ENCODE measurements around the gene SECTM1. TPM values are rescaled to one million over a fixed set of nuclear protein-coding genes. Genes with fewer than 3 reads are reported as not detected.

The SECTM1 gene
- total RNA-seq, 4 donors from 2014 or later: 3.3 to 9.5 (median 5.6) TPM

DNA sequence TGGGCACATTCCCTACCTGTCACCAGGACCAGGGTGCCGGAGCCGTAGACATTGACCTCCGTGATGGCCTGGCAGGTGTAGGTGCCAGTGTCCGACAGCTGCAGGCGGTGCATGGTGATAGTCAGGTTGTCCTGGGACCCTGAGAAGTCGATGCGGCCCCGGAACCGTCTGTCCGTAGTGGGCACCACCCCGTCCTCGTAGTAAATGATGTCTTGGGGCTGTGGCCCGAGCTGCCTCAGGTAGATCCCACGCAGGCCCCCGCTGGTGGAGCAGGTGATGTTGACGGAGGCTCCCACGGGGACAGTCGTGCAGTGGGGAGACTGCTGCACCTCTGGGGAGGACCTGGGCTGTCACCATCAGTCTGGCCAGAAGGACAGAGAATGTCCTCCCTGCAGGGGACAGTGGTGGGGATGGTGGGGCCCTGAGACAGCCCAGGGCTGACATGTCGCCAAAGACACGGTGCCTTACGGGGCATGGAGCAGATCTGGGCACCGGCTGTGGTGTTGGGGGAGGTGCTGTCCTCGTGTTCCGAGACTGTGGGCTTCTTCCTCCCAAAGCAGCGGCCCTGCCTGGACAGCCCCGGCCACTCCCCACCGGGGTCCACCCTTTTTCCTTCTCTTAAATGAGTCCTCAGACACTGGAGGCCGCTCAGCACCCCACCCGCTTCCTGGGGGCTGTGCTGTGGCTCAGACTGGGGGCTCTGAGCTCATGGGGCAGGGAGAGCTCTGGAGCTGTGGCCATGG, 16.7 kb downstream of the SECTM1 start:
- intact Hi-C loops (cut with DNase I; ENCODE audit: low total_unique reads): no loop called here
- DNase-seq (no peak), ATAC-seq (no peak)
- TF ChIP-seq POLR2A (IDR thresholded peaks at IDR 0.05): no peak
- Histone ChIP-seq H3K9me3 (no peaks in the 10 kb centered on the region), H3K36me3 (no peaks in the 10 kb centered on the region), H3K4me1 (no peaks in the 10 kb centered on the region), H3K27me3 (peaks cover 17 to 29% (median 22%) of the 10 kb centered on the region in 3 donors), H3K4me3 (no peak overlapping the region), H3K27ac (no peak overlapping the region)
- in situ Hi-C loops (cut with MboI; ENCODE audit: low sequenced_read_pairs in 4 of 4): no loop called here

DNA sequence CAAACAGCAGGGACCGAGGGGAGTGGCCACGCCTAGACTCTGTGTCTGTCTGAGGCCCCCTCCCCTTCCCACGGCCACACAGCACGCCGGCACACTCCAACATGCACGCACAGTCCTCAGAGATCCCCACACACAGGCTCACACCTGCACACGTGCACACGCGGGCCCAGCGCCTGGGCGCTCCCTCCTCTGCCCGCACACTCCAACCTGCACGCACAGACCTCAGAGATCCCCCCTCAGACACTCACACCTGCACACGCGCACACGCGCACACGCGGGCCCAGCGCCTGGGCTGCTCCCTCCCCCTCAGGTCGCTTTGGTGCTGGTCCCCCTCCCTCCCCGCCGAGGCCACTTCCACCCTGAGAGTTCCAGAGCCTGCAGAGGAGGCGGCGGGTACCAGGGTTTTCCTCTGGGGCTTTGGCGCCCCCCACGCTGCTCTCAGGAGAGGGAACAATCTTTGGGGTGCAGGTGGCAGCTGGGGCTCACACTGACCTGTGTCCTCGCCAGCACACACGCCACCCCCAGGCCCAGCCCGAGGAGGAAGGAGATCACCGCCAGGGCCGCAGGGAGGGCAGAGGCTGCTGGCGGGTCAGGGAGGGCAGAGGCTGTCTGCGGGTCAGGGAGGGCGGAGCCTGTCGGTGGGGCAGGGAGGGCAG, 17.7 kb downstream of the SECTM1 start:
- Histone ChIP-seq H3K4me1 (no peaks in the 10 kb centered on the region), H3K27me3 (peaks cover 22 to 38% (median 22%) of the 10 kb centered on the region in 3 donors), H3K4me3 (no peak overlapping the region), H3K27ac (no peak overlapping the region), H3K36me3 (no peaks in the 10 kb centered on the region), H3K9me3 (no peaks in the 10 kb centered on the region)
- ATAC-seq (peak in 1 of 2 donors; percentile 24), DNase-seq (no peak)
- intact Hi-C loops (cut with DNase I; ENCODE audit: low total_unique reads) (no loop called here), in situ Hi-C loops (cut with MboI; ENCODE audit: low sequenced_read_pairs in 4 of 4) (no loop called here)
- TF ChIP-seq POLR2A (IDR thresholded peaks at IDR 0.05): no peak
- TF ChIP-seq, protein P1, sequence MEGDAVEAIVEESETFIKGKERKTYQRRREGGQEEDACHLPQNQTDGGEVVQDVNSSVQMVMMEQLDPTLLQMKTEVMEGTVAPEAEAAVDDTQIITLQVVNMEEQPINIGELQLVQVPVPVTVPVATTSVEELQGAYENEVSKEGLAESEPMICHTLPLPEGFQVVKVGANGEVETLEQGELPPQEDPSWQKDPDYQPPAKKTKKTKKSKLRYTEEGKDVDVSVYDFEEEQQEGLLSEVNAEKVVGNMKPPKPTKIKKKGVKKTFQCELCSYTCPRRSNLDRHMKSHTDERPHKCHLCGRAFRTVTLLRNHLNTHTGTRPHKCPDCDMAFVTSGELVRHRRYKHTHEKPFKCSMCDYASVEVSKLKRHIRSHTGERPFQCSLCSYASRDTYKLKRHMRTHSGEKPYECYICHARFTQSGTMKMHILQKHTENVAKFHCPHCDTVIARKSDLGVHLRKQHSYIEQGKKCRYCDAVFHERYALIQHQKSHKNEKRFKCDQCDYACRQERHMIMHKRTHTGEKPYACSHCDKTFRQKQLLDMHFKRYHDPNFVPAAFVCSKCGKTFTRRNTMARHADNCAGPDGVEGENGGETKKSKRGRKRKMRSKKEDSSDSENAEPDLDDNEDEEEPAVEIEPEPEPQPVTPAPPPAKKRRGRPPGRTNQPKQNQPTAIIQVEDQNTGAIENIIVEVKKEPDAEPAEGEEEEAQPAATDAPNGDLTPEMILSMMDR (IDR thresholded peaks at IDR 0.05 in 4 of 5, conservative IDR thresholded peaks at IDR 0.05 in 1 of 5): no peak

DNA sequence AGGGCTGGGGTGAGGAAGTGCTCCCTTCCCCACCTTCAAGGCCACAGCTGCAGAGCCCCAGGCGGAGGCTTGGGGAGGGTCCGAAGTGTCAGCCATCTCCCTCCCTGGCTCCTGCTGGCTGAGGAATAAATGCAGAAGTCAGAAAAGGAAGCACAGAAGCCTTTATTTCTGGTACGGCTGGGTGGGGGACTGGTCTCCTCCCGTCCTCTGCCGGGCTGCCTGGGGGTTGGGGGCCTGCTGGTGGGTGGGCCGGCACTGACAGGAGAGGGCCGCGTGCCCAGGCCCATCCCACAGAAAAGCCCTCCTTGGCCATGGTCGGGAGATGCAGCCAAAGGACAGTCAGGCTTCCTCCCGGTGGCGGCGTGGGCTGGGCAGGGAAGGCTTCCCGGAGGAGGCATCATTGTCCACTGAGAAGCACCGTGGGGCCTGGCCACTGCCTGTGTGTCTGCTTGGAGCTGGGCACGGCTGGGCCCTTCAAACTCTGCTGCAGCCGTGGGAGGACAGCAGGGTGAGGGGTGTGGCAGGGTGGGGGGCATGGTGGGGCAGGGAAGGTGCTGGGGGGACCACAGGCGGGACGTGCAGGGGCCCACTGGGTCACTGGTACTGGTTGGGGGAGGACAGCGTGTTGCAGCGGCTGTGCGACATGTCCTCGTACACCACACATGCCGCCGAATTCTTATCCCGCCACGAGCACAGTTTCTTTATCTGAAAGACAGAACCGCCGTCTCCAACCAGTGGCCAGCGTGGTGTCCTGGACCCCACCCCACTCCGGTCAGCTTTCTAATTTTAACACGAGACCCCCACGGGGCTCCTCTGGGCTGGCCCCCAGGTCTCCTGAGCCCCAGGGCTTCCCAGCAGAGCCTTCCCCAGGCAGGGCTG, 18.6 kb downstream of the SECTM1 start:
- Histone ChIP-seq H3K36me3 (no peaks in the 10 kb centered on the region), H3K9me3 (no peaks in the 10 kb centered on the region), H3K27me3 (peaks cover 22 to 41% (median 30%) of the 10 kb centered on the region in 3 donors), H3K4me3 (no peak overlapping the region), H3K4me1 (no peaks in the 10 kb centered on the region), H3K27ac (no peak overlapping the region)
- ATAC-seq: no peak
- in situ Hi-C loops (cut with MboI; ENCODE audit: low sequenced_read_pairs in 4 of 4): no loop called here
- TF ChIP-seq POLR2A (IDR thresholded peaks at IDR 0.05): no peak
- no peak for DNase-seq
- intact Hi-C loops (cut with DNase I; ENCODE audit: low total_unique reads): no loop called here

DNA sequence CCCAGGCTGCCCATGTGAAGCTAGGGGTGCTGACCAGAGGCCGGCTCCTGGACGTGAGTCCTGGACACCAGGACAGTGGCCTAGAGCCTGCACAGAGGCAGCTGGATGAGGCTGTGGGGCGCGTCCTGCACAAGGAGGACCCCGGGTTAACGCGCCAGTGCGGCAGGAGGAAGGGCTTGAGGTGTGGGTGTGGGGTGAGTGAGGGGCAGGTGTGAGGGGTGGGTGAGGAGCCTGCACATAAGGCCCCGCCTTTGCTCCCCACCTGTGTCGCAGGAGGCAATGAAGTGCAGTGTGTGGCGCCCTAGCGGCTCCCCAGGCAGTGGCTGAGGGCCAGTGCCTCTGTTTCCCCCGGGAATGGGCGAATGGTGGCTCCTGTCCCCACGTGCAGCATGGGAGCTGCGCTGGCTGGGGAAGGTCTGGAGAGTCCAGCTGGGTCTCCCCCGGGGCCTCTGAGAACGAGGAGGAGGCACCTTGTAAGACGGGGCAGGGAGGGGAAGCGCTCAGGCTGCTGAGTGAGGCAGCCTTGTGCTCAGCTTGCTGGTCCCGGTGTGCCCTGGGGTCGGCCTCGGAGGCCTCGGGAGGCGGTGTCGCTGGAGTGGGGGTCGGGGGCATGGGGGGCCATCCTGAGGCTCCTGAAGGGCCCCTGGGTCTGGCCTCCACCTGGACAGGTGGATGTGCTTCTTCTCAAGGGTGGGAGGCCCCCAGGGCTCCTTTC, 19.4 kb downstream of the SECTM1 start:
- no peak for ATAC-seq
- intact Hi-C loops (cut with DNase I; ENCODE audit: low total_unique reads) (no loop called here), in situ Hi-C loops (cut with MboI; ENCODE audit: low sequenced_read_pairs in 4 of 4) (no loop called here)
- no peaks in the 10 kb centered on the region for H3K9me3 ChIP-seq
- no peaks in the 10 kb centered on the region for H3K36me3 ChIP-seq
- DNase-seq: no peak
- no peak overlapping the region for H3K27ac ChIP-seq
- no peak for TF ChIP-seq POLR2A (IDR thresholded peaks at IDR 0.05)
- TF ChIP-seq, protein P1 (IDR thresholded peaks at IDR 0.05 in 4 of 5, conservative IDR thresholded peaks at IDR 0.05 in 1 of 5): no peak
- no peaks in the 10 kb centered on the region for H3K4me1 ChIP-seq
- no peak overlapping the region for H3K4me3 ChIP-seq
- H3K27me3 ChIP-seq: peaks cover 22 to 41% (median 30%) of the 10 kb centered on the region in 3 donors

DNA sequence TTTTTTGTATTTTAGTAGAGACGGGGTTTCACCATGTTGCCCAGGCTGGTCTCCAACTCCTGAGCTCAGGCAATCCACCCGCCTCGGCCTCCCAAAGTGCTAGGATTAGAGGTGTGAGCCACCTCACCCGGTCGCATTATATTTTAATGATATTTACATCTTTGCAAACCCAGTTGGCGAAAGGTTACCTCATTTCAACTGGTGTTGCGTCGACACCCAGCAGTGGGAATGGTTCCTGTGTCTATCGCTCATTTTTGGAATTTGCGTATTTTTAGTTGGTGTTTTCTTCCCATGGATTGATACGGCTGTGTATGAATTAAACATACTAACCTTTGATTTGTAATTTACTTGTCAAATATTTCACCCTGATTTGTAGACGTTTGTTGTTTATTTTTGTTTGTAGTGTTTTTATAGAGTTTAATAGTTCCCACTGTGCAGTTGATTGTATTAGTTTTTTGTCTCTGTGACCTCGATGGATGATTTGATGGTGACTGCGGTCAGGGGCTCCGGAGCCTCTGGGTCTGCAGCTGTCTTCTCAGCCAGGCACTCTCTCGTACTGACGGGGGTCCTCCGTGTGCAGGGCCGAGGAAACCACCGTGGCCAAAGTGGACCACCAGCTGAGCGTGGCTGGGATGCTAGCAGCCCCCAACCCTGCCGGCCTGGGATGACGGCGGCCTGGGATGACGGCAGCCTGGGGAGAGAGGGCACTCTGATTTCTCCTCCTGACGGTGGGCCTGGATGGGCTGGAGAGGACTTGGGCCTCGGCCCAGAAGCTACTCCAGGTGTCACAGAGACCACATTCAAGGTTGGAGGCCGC, 20.2 kb downstream of the SECTM1 start:
- Histone ChIP-seq H3K9me3 (no peaks in the 10 kb centered on the region), H3K4me3 (no peak overlapping the region), H3K4me1 (no peaks in the 10 kb centered on the region), H3K36me3 (no peaks in the 10 kb centered on the region), H3K27ac (no peak overlapping the region), H3K27me3 (peaks cover 22 to 41% (median 30%) of the 10 kb centered on the region in 3 donors)
- ATAC-seq (no peak), DNase-seq (no peak)
- no peak for TF ChIP-seq POLR2A (IDR thresholded peaks at IDR 0.05)
- TF ChIP-seq, protein P1 (IDR thresholded peaks at IDR 0.05 in 4 of 5, conservative IDR thresholded peaks at IDR 0.05 in 1 of 5): no peak
- intact Hi-C loops (cut with DNase I; ENCODE audit: low total_unique reads): no loop called here
- in situ Hi-C loops (cut with MboI; ENCODE audit: low sequenced_read_pairs in 4 of 4): no loop called here

Measured in gastrocnemius medialis (tissue), 4 donors.